A673 (cell line): ENCODE data around the gene SLC22A4.

ENCODE experiments used
- EZH2 ChIP-seq: fragments of 200-600 bp; sonication (generic); IDR thresholded peaks from 2 replicates; pipeline ENCODE4 v1.6.1; 2017; ENCODE audit warnings: borderline replicate concordance, low read depth, mild to moderate bottlenecking, mixed read lengths, antibody characterized with exemption, low read length; ENCODE audit not compliant: poor library complexity, severe bottlenecking
- TF ChIP-seq, protein P1 (sequence below): fragments of 300-800, 200-600 bp; sonication (generic); conservative IDR thresholded peaks from 2 replicates; pipeline ENCODE4 v1.5.1; 2017; ENCODE audit warnings: low read depth, mild to moderate bottlenecking, antibody characterized with exemption, low read length, moderate library complexity, mixed read lengths

DNA sequence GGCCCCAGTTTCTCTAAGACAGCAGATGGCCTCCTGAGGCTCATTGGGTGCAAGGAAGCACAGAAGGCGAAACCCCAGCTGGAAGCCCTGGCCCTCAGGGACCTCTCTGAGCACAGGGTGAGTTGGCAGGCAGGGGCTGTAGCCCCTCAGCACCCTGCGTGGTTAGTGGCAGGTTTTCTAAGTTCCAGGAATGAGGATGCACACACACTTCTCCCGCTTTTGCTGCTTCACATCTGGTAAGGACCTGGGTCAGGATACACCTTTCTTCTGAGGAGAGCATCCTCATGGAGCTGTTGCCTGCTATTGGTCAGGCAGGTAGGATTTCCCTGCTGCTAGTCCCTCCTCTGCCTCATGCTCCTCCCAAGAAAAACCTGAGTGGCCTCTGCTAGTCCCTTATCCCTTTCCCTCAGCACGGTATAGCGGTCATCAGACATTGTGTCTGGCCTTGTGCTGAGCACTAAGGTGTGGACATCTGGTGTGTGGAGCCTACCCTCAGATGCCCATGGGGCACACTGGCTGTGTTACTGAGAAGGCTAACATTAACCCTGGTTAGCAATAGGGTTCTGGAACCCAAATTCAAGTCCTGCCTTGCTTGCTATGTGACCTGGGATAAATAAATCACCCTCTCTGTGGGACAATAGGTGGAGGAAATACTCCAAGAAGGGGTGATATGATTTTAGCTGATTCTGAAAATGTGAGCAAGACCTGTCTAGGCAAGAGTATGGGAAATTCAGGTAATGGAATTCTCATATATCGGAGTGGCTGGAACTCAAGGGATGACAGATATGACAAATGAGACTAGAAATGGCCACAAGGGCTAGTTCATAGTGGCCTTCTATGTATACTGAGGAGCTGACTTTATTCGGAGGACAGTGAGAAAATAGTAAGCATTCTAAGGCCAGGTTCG lies 1.6 kb downstream of the SLC22A4 start:
- TF ChIP-seq, protein P1, sequence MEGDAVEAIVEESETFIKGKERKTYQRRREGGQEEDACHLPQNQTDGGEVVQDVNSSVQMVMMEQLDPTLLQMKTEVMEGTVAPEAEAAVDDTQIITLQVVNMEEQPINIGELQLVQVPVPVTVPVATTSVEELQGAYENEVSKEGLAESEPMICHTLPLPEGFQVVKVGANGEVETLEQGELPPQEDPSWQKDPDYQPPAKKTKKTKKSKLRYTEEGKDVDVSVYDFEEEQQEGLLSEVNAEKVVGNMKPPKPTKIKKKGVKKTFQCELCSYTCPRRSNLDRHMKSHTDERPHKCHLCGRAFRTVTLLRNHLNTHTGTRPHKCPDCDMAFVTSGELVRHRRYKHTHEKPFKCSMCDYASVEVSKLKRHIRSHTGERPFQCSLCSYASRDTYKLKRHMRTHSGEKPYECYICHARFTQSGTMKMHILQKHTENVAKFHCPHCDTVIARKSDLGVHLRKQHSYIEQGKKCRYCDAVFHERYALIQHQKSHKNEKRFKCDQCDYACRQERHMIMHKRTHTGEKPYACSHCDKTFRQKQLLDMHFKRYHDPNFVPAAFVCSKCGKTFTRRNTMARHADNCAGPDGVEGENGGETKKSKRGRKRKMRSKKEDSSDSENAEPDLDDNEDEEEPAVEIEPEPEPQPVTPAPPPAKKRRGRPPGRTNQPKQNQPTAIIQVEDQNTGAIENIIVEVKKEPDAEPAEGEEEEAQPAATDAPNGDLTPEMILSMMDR: no peak
- TF ChIP-seq EZH2: no peak
